Measurements from ENCODE around the gene TP53BP1.

TP53BP1 gene

GRCh38 chr15:43483297-43484128, 9.4 kb downstream of the TP53BP1 start:
- peak; percentile 77 for TF ChIP-seq CTCF (IDR thresholded peaks at IDR 0.05; ENCODE audit: poor library complexity, severe bottlenecking)
- DNase-seq (ENCODE audit: low spot score) (no peak), ATAC-seq (ENCODE audit: low read depth) (no peak)
- H3K4me3 ChIP-seq (ENCODE audit: severe bottlenecking): no peak overlapping the region
- H3K9me3 ChIP-seq (ENCODE audit: severe bottlenecking): no peaks in the 10 kb centered on the region
- peaks cover 88% of the 10 kb centered on the region for H3K36me3 ChIP-seq (ENCODE audit: low read depth)
- no peaks in the 10 kb centered on the region for H3K27me3 ChIP-seq (ENCODE audit: insufficient read depth, poor library complexity, severe bottlenecking)
- H3K4me1 ChIP-seq (ENCODE audit: insufficient read depth, poor library complexity, severe bottlenecking): no peaks in the 10 kb centered on the region
- H3K27ac ChIP-seq (ENCODE audit: poor library complexity, severe bottlenecking): no peak overlapping the region

- no peaks in the 10 kb centered on the region for H3K9me3 ChIP-seq (ENCODE audit: severe bottlenecking)
- peaks cover 7% of the 10 kb centered on the region for H3K4me1 ChIP-seq (ENCODE audit: insufficient read depth, poor library complexity, severe bottlenecking)
- peaks cover 90% of the 10 kb centered on the region for H3K36me3 ChIP-seq (ENCODE audit: low read depth)
- no peak overlapping the region for H3K4me3 ChIP-seq (ENCODE audit: severe bottlenecking)
- ATAC-seq (ENCODE audit: low read depth) (no peak), DNase-seq (ENCODE audit: low spot score) (no peak)
- no peak overlapping the region for H3K27ac ChIP-seq (ENCODE audit: poor library complexity, severe bottlenecking)
- no peak for TF ChIP-seq CTCF (IDR thresholded peaks at IDR 0.05; ENCODE audit: poor library complexity, severe bottlenecking)
- H3K27me3 ChIP-seq (ENCODE audit: insufficient read depth, poor library complexity, severe bottlenecking): no peaks in the 10 kb centered on the region
These were observed 19.1 kb downstream of the TP53BP1 start for GRCh38 chr15:43473885-43474284.

- no peak for TF ChIP-seq CTCF (IDR thresholded peaks at IDR 0.05; ENCODE audit: poor library complexity, severe bottlenecking)
- H3K4me3 ChIP-seq (ENCODE audit: severe bottlenecking): no peak overlapping the region
- peaks cover 80% of the 10 kb centered on the region for H3K36me3 ChIP-seq (ENCODE audit: low read depth)
- H3K9me3 ChIP-seq (ENCODE audit: severe bottlenecking): no peaks in the 10 kb centered on the region
- no peak for DNase-seq (ENCODE audit: low spot score)
- H3K4me1 ChIP-seq (ENCODE audit: insufficient read depth, poor library complexity, severe bottlenecking): peaks cover 7% of the 10 kb centered on the region
- ATAC-seq (ENCODE audit: low read depth): no peak
- H3K27me3 ChIP-seq (ENCODE audit: insufficient read depth, poor library complexity, severe bottlenecking): no peaks in the 10 kb centered on the region
- H3K27ac ChIP-seq (ENCODE audit: poor library complexity, severe bottlenecking): no peak overlapping the region
These were observed 21.0 kb downstream of the TP53BP1 start for GRCh38 chr15:43471975-43472374.

- H3K36me3 ChIP-seq (ENCODE audit: low read depth): peaks cover 78% of the 10 kb centered on the region
- H3K9me3 ChIP-seq (ENCODE audit: severe bottlenecking): no peaks in the 10 kb centered on the region
- DNase-seq (ENCODE audit: low spot score): no peak
- ATAC-seq (ENCODE audit: low read depth): peak; percentile 36; the same call in 2 of the 3 replicates
- TF ChIP-seq CTCF (IDR thresholded peaks at IDR 0.05; ENCODE audit: poor library complexity, severe bottlenecking): no peak
- H3K4me3 ChIP-seq (ENCODE audit: severe bottlenecking): no peak overlapping the region
- peaks cover 14% of the 10 kb centered on the region for H3K4me1 ChIP-seq (ENCODE audit: insufficient read depth, poor library complexity, severe bottlenecking)
- H3K27me3 ChIP-seq (ENCODE audit: insufficient read depth, poor library complexity, severe bottlenecking): no peaks in the 10 kb centered on the region
- no peak overlapping the region for H3K27ac ChIP-seq (ENCODE audit: poor library complexity, severe bottlenecking)
These were observed 23.1 kb downstream of the TP53BP1 start for GRCh38 chr15:43469867-43470266.

GRCh38 chr15:43465100-43465499, 27.9 kb downstream of the TP53BP1 start:
- H3K4me1 ChIP-seq (ENCODE audit: insufficient read depth, poor library complexity, severe bottlenecking): peaks cover 12% of the 10 kb centered on the region

More at GRCh38 chr15:43465100-43465499, 27.9 kb downstream of the TP53BP1 start:
- Histone ChIP-seq H3K27me3 (ENCODE audit: insufficient read depth, poor library complexity, severe bottlenecking) (no peaks in the 10 kb centered on the region), H3K27ac (ENCODE audit: poor library complexity, severe bottlenecking) (peak overlapping the region; percentile 17), H3K9me3 (ENCODE audit: severe bottlenecking) (no peaks in the 10 kb centered on the region), H3K36me3 (ENCODE audit: low read depth) (peaks cover 85% of the 10 kb centered on the region), H3K4me3 (ENCODE audit: severe bottlenecking) (no peak overlapping the region)
- no peak for TF ChIP-seq CTCF (IDR thresholded peaks at IDR 0.05; ENCODE audit: poor library complexity, severe bottlenecking)
- ATAC-seq (ENCODE audit: low read depth) (peak; percentile 88), DNase-seq (ENCODE audit: low spot score) (no peak)

All from RWPE2 (cell line).